HL-60/S4 treated with phorbol 12-myristate 13-acetate at 8.2 ng/mL for 4 days and 3 days (cell line): Measurements from ENCODE around the gene ATXN3L.

Experiments
- in situ Hi-C: fragments of 300-500 bp; cut with MboI; formaldehyde crosslinking; loops from 2 replicates; pipeline ENCODE4 v1.15.0; 2022; ENCODE audit warnings: low sequenced_read_pairs

The ATXN3L gene

DNA sequence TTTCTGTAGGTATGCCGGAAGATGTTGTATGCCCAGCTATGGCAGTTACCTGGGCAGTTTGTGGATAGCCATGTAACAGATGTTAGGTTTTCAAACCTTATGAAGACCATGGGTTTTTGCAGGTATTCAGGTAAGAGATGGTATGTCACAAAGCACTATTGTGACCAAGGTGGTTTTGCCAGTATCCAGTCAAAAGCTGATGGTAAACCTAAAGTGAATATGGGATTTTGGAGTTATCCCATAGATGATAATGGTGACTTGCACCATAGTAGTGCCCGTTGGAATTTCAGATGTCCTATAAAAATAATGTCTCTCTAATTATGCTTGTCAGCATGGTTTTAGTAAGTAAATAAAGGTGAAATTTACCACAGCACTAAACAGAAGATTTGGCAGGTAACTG is at the start of gene ATXN3L:
Gene ATXN3L (minus strand): TSS at position 101 of the 400 bp plus-strand sequence. CDS start 119 bp downstream, outside the sequence.
- in situ Hi-C loops = no loop called here

DNA sequence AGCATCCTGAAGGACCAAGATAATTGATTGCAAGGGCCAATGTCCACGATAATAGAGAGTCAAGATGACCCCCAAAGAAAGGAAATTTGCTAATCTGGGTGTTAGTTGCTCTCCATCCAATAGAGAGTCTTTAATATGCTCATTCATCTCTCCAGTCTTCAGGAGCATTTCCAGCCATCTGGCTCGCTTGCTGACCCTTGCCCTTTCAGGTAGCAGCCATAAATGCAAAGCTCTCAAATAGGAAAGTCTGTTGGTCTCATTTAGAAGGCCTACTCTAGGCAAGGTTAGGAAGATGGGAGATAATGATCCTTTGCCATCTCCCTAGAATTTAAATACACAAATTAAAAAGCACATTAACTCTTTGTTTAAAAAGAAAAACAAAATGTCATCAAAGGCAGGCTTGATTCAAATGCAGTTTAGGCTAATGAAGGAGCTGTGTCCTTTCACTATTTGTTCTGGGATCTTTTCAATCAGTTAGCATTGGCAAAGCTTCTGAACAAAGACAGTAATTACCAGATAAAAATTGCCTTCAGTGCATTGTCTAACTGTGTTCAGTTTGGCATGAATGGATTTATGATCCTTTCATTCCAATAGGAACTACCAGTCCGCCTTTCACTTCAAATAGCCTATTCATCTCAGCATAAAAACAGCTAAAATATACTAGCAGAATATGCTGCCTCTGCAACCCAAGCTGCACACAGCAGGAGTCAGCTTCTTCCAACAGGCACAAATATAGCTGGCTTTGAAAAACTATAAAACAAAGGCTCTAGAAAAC is 49.6 kb upstream of the ATXN3L start:
- in situ Hi-C loops = no loop called here

GRCh38 chrX:13367950-13368349 is 48.1 kb upstream of the ATXN3L start:
- in situ Hi-C loops = no loop called here

GRCh38 chrX:13366698-13367097 is 46.8 kb upstream of the ATXN3L start:
- in situ Hi-C loops = no loop called here

DNA sequence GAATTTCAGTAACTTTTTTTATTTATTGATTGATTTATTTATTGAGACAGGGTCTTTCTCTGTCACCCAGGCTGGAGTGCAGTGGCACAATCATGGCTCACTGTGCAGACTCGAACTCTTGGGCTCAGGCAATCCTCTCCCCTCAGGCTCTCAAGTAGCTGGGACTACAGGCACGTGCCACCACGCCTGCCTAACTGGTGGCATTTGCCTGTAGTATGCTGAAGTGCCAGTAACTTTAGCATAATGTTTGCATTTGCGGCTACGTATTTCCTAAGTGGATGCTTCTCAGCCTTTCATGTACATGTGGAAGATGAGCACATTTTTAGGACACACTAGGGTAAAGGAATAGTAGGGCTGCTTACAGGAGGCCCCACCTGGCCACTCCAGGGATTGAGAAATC is 45.3 kb upstream of the ATXN3L start:
- in situ Hi-C loops = no loop called here

- in situ Hi-C loops = no loop called here
Measured at GRCh38 chrX:13364230-13364857, 44.5 kb upstream of the ATXN3L start.

- in situ Hi-C loops = no loop called here
Measured at GRCh38 chrX:13360146-13360545, 40.3 kb upstream of the ATXN3L start.

DNA sequence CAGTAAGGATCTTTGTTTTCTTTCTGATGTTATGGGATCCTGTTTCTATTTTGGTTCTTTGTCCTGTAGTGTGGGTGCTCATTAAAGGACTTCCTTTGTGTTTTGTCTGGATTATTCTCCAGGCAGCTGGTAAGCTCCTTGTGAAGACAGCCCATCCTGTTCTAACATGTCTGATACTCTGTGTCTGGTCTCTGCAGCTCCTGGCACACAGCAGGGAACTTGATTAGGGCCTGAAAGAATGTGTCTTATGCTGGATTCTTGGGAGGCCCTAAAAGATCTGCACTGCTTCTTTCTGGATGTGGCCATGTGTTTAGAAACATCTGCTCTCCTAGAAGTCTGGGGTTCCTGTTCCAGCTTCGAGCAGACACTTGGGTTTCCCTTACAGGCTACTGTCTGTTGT is 38.1 kb upstream of the ATXN3L start:
- in situ Hi-C loops = no loop called here

DNA sequence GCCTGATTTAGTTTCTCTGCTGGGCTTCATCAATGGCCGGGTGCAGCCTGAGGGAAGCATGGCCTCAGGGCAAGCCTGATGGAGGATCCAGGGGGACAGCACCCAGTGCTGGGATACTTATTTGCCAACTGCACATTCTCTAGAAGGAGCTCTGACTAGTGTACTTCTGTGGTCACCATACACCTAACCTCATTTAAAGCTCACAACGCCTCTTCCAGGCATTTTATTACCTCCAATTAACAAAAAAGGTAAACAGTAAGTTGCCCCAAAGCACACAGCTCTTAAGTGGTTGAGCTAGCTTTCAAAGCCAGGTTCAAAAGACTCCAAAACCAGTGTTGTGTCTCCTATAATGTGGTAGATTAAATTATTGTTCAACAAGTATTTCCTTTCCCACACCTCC is 26.8 kb upstream of the ATXN3L start:
- in situ Hi-C loops = no loop called here

DNA sequence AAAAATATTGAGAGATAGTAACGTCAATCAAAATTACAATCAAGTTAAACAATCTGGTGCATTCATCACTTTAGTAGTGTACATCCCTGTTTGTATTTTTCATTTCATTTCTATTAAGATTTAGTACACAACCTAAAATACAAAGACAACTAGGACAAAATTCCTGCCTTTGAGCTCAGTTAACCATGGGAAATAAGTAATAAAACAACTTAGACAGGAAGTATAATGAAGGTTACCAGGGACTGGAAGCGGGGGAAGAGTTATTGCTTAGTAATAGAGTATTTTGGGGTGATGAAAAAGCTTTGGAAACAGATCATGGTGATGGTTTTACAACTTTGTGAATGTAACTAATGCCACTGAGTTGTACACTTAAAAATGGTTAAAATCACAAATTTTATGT is 25.6 kb upstream of the ATXN3L start:
- in situ Hi-C loops = no loop called here

GRCh38 chrX:13345037-13345436 is 25.2 kb upstream of the ATXN3L start:
- in situ Hi-C loops = no loop called here

DNA sequence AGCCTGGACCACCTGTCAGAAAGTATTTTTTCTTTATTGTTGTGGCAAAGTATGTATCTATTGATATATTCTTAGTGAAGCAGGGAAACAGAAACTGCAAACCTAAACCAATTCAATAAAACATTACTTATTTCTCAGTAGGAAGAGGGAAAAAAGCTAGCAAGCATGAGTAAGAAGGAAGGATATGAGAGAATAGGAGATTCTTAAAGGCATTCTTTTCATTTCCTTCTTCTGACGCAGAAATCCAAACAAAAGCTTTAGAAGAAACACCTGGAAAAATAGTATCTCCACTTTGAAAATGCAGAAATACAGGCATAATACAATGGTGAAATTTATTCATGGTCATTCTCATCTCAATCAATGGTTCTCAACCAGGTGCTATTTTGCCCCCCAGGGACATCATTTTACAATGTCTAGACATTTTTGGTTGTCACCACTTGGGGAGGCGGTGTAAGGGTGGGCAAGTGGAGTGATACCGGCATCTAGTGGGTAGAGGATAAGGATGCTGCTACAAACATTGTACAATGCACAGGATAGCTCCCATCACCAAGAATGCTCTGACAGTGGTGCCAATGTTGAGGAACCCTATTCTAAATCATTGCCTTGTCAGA is 21.7 kb upstream of the ATXN3L start:
- in situ Hi-C loops = no loop called here

- in situ Hi-C loops = no loop called here
Measured at GRCh38 chrX:13340182-13340791, 20.4 kb upstream of the ATXN3L start.

- in situ Hi-C loops = no loop called here
Measured at GRCh38 chrX:13339607-13340006, 19.8 kb upstream of the ATXN3L start.

DNA sequence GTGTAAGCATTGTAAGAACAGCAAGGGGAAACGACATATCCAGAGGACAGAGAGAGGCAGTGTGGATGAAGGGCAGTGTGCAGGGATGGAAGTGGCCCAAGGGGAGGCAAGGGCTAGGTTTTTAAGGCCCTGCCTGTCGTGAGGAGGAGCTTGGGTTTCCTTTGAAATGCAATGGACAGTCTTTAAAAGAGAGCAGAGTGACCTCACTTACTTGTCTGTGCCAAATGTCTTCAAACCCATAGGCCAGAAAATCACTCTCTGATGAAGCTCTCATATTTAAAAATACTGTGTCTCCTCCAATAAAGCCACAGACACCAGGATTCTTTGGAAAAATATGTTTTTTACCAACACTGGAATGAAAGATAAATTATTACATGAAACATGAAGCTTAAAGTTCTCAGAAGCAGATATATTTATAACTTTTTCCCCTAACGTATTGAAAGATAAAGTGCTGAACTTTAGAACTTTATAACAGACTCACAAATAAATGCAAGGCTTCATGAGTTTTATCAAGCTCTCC is 19.2 kb upstream of the ATXN3L start:
- in situ Hi-C loops = no loop called here

- in situ Hi-C loops = no loop called here
Measured at GRCh38 chrX:13334491-13334890, 14.6 kb upstream of the ATXN3L start.

DNA sequence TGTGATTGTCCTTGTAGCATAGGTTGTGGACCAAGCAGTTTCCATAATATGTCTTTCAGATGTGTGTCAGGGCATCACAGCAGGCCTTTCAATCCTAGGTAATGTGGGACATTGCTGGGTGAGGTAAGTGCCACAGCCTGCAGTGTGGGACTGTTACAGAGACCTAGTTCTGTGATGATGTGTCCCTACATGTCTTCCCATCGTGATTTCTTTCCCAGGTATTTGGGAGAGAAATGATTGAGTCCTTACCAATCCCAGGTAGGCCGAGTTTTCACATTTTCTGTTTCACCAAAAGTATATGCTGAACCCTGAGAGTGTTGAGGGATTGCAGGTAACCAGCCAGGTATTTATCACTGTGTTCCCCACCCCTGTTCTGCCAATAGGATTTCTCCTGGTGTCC is 10.6 kb upstream of the ATXN3L start:
- in situ Hi-C loops = no loop called here

DNA sequence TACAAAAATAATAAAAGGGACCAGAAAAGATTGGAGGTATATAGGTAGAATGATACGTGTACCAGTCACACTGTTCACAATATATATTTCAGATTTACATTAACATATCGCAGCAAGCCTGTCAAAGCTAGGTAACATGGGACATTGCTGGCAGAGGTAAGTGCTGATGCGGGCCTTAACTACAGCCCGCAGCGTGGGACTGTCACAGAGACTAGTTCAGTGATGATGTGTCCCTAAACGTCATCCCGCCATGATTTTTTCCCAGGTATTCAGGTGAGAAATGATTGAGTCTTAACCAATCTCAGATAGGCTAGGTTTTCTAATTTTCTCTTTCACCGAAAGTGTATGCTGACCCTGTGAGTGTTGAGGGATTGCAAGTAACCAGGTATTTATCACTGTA is 7.8 kb upstream of the ATXN3L start:
- in situ Hi-C loops = no loop called here

DNA sequence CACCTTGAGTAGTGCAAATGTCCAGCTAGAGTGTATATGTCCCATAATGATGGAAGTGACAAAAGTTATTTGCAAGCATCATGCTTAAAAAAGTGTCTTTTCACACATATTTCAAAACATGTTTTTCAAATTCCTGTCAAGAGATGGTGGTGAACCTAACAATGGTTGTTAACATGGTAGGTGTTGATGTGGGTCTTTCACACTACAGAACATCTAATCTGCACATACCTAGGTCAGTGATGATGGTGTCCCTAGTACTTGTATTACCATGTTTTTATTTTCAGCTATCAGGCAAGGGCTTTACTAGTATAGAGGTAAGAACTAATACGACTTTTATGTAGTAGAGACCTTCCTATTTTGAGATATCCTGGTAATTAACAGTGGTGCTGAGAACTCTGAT is 3.4 kb upstream of the ATXN3L start:
- in situ Hi-C loops = no loop called here

- in situ Hi-C loops = no loop called here
Measured at GRCh38 chrX:13317366-13317765, 2.5 kb downstream of the ATXN3L start.

GRCh38 chrX:13311560-13311959 is 8.3 kb downstream of the ATXN3L start:
- in situ Hi-C loops = no loop called here

DNA sequence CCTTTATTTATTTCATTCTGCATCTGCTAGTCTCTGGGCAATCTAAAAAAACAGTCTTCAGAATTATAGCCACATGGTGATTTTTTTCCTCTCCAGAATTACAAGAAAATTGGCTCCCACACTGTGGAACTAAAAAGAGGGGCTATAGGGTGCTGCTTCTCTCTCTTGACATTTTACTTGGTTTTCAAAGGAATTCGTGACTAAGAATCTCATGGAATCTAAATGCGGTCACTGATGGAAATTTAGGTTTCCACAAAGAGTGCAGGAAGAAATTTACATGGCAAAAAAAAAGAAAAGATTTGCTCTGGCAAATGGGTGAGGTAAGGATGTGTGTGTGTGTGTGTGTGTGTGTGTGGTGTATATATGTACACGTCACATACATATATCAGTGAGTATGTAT is 10.2 kb downstream of the ATXN3L start:
- in situ Hi-C loops = no loop called here
